ENCODE results near the gene BCAS3.
A peak's percentile ranks its signal among the peaks of the same experiment; 100 is the strongest.
"Not testable (repeated sequence)": the region's sequence is repeated elsewhere in the genome, so short reads cannot be mapped to it uniquely, and the experiment has no call there.

Gene BCAS3

GRCh38 chr17:60886731-60887613 lies 209.3 kb downstream of the BCAS3 start:
- DNase-seq (ENCODE audit: low read depth) = not testable (repeated sequence)

- no peak for DNase-seq (ENCODE audit: low read depth)
These were observed 210.0 kb downstream of the BCAS3 start for GRCh38 chr17:60887614-60888028.

GRCh38 chr17:60888812-60889709 lies 211.4 kb downstream of the BCAS3 start:
- DNase-seq (ENCODE audit: low read depth) = no peak

GRCh38 chr17:60891149-60891548 lies 213.5 kb downstream of the BCAS3 start:
- DNase-seq (ENCODE audit: low read depth) = no peak

GRCh38 chr17:60893475-60893874 lies 215.8 kb downstream of the BCAS3 start:
- no peak for DNase-seq (ENCODE audit: low read depth)

- DNase-seq (ENCODE audit: low read depth) = no peak
These were observed 219.3 kb downstream of the BCAS3 start for GRCh38 chr17:60896996-60897395.

- DNase-seq (ENCODE audit: low read depth) = no peak
These were observed 221.5 kb downstream of the BCAS3 start for GRCh38 chr17:60899115-60899514.

- DNase-seq (ENCODE audit: low read depth) = no peak
These were observed 223.0 kb downstream of the BCAS3 start for GRCh38 chr17:60900688-60901087.

- DNase-seq (ENCODE audit: low read depth) = peak; percentile 20
These were observed 223.6 kb downstream of the BCAS3 start for GRCh38 chr17:60901242-60901641.

GRCh38 chr17:60901806-60902205 lies 224.2 kb downstream of the BCAS3 start:
- peak; percentile 30 for DNase-seq (ENCODE audit: low read depth)

- no peak for DNase-seq (ENCODE audit: low read depth)
These were observed 224.7 kb downstream of the BCAS3 start for GRCh38 chr17:60902399-60902798.

- DNase-seq (ENCODE audit: low read depth) = no peak
These were observed 226.9 kb downstream of the BCAS3 start for GRCh38 chr17:60904582-60904981.

- no peak for DNase-seq (ENCODE audit: low read depth)
These were observed 228.1 kb downstream of the BCAS3 start for GRCh38 chr17:60905709-60906108.

- no peak for DNase-seq (ENCODE audit: low read depth)
These were observed 230.7 kb downstream of the BCAS3 start for GRCh38 chr17:60908324-60908723.

GRCh38 chr17:60909405-60909804 lies 231.8 kb downstream of the BCAS3 start:
- no peak for DNase-seq (ENCODE audit: low read depth)

- DNase-seq (ENCODE audit: low read depth) = no peak
These were observed 232.8 kb downstream of the BCAS3 start for GRCh38 chr17:60910415-60910814.

GRCh38 chr17:60914078-60914477 lies 236.4 kb downstream of the BCAS3 start:
- peak; percentile 7 for DNase-seq (ENCODE audit: low read depth)

- peak; percentile 9 for DNase-seq (ENCODE audit: low read depth)
These were observed 238.4 kb downstream of the BCAS3 start for GRCh38 chr17:60916043-60916442.

- no peak for DNase-seq (ENCODE audit: low read depth)
These were observed 242.5 kb downstream of the BCAS3 start for GRCh38 chr17:60920107-60920506.

- DNase-seq (ENCODE audit: low read depth) = no peak
These were observed 245.3 kb downstream of the BCAS3 start for GRCh38 chr17:60923000-60923399.

GRCh38 chr17:60926466-60927183 lies 249.0 kb downstream of the BCAS3 start:
- DNase-seq (ENCODE audit: low read depth) = no peak

GRCh38 chr17:60933739-60934138 lies 256.1 kb downstream of the BCAS3 start:
- no peak for DNase-seq (ENCODE audit: low read depth)

Data from amniotic epithelial cell (primary cell).